Tibial artery (tissue), 4 donors: ENCODE data around the gene ARHGAP33.

Source experiments
- DNase-seq, 2 donors: peaks; one replicate each; pipeline ENCODE4 v3.0.0-alpha.2; 2019
- H3K27ac ChIP-seq, 2 donors: fragments of 200-600 bp; sonication (generic) in 1 of 2; 1 replicate in 1 of 2; 2 replicates in 1 of 2; pipeline ENCODE4 v1.5.1; 2018 to 2019; ENCODE audit warnings: mild to moderate bottlenecking in 1 of 2
- H3K27me3 ChIP-seq, 2 donors: fragments of 200-600 bp; sonication (generic) in 1 of 2; one replicate each; pipeline versions ENCODE4 v1.5.1 to v1.6.0; 2016 to 2019
- H3K36me3 ChIP-seq, 3 donors: fragments of 200-600 bp; sonication (generic) in 2 of 3; one replicate each; pipeline ENCODE4 v1.5.1; 2016 to 2019; ENCODE audit warnings: mild to moderate bottlenecking in 2 of 3
- H3K4me1 ChIP-seq, 4 donors: fragments of 200-600 bp; sonication (generic) in 2 of 4; 1 replicate in 3 of 4; 2 replicates in 1 of 4; pipeline ENCODE4 v1.5.1; 2016 to 2019
- H3K4me3 ChIP-seq, 2 donors: fragments of 200-600 bp; sonication (generic) in 1 of 2; 1 replicate in 1 of 2; 2 replicates in 1 of 2; pipeline ENCODE4 v1.5.1; 2018 to 2019; ENCODE audit warnings: mild to moderate bottlenecking in 2 of 2
- H3K9me3 ChIP-seq, 3 donors: fragments of 200-600 bp; sonication (generic) in 1 of 3; one replicate each; pipeline ENCODE4 v1.5.1; 2016 to 2019
- intact Hi-C: fragments of 100-400 bp; cut with DNase I; formaldehyde crosslinking; loops from one replicate; pipeline ENCODE4 v1.15.0; 2023; ENCODE audit warnings: low total_unique reads
- TF ChIP-seq, protein P1 (sequence below), 2 experiments: fragments of 200-600 bp in 1 of 2; fragments of 450-650 bp in 1 of 2; IDR thresholded peaks; one replicate each; pipeline ENCODE4 v1.5.1; 2017 to 2019; ENCODE audit warnings: antibody characterized with exemption in 2 of 2, mild to moderate bottlenecking in 1 of 2, moderate library complexity in 1 of 2

ARHGAP33 gene

GRCh38 chr19:35748106-35749020 lies 27.0 kb upstream of the ARHGAP33 start, which contains the start of gene LIN37:
Gene LIN37, plus strand, starts transcription at chr19:35748576. Its CDS starts 149 bp downstream, at chr19:35748725.
- Histone ChIP-seq H3K27ac (peak within 1 kb of the TSS; percentile 82 to 91), H3K9me3 (no peaks in the 10 kb centered on the region), H3K4me3 (peak within 1 kb of the TSS; percentile 65 to 92), H3K4me1 (peaks cover 0 to 47% (median 39%) of the 10 kb centered on the region in 4 donors), H3K27me3 (no peaks in the 10 kb centered on the region), H3K36me3 (peaks cover under 1 to 18% (median 18%) of the 10 kb centered on the region in 3 donors)
- intact Hi-C loops: no loop called here
- peak; percentile 100 for DNase-seq
- TF ChIP-seq, protein P1, sequence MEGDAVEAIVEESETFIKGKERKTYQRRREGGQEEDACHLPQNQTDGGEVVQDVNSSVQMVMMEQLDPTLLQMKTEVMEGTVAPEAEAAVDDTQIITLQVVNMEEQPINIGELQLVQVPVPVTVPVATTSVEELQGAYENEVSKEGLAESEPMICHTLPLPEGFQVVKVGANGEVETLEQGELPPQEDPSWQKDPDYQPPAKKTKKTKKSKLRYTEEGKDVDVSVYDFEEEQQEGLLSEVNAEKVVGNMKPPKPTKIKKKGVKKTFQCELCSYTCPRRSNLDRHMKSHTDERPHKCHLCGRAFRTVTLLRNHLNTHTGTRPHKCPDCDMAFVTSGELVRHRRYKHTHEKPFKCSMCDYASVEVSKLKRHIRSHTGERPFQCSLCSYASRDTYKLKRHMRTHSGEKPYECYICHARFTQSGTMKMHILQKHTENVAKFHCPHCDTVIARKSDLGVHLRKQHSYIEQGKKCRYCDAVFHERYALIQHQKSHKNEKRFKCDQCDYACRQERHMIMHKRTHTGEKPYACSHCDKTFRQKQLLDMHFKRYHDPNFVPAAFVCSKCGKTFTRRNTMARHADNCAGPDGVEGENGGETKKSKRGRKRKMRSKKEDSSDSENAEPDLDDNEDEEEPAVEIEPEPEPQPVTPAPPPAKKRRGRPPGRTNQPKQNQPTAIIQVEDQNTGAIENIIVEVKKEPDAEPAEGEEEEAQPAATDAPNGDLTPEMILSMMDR (IDR thresholded peaks at IDR 0.05): peak in 1 of 2 experiments; percentile 43

GRCh38 chr19:35750167-35750566 lies 25.2 kb upstream of the ARHGAP33 start:
- TF ChIP-seq, protein P1 (IDR thresholded peaks at IDR 0.05): no peak
- Histone ChIP-seq H3K9me3 (no peaks in the 10 kb centered on the region), H3K4me1 (peaks cover 0 to 46% (median 38%) of the 10 kb centered on the region in 4 donors), H3K27me3 (no peaks in the 10 kb centered on the region), H3K27ac (peak overlapping the region; percentile 36 to 82), H3K4me3 (no peak overlapping the region), H3K36me3 (peaks cover 11 to 31% (median 29%) of the 10 kb centered on the region in 3 donors)
- intact Hi-C loops: no loop called here
- no peak for DNase-seq

- H3K27ac ChIP-seq: peak overlapping the region; percentile 13 to 100
- H3K9me3 ChIP-seq: no peaks in the 10 kb centered on the region
- H3K4me3 ChIP-seq: no peak overlapping the region
- no peaks in the 10 kb centered on the region for H3K27me3 ChIP-seq
- intact Hi-C loops: no loop called here
- H3K36me3 ChIP-seq: peaks cover 11 to 31% (median 29%) of the 10 kb centered on the region in 3 donors
- H3K4me1 ChIP-seq: peaks cover 4 to 51% (median 40%) of the 10 kb centered on the region in 4 donors
- DNase-seq: no peak
- TF ChIP-seq, protein P1 (IDR thresholded peaks at IDR 0.05): no peak
Measured at GRCh38 chr19:35751839-35752745, 23.3 kb upstream of the ARHGAP33 start.

- Histone ChIP-seq H3K9me3 (no peaks in the 10 kb centered on the region), H3K27ac (peak overlapping the region; percentile 13 to 100), H3K4me3 (no peak overlapping the region), H3K27me3 (no peaks in the 10 kb centered on the region), H3K36me3 (peaks cover 11 to 31% (median 29%) of the 10 kb centered on the region in 3 donors), H3K4me1 (peaks cover 5 to 52% (median 43%) of the 10 kb centered on the region in 4 donors)
- intact Hi-C loops: no loop called here
- TF ChIP-seq, protein P1 (IDR thresholded peaks at IDR 0.05): no peak
- no peak for DNase-seq
Measured at GRCh38 chr19:35752746-35753350, 22.5 kb upstream of the ARHGAP33 start.
